Kidney glomerular epithelial cell (primary cell): Measurements from ENCODE around the gene PAX2.

Source experiments
- DNase-seq: peaks from one replicate; lab custom pipeline; 2025; lab: John Stamatoyannopoulos, UW

The PAX2 gene

DNA sequence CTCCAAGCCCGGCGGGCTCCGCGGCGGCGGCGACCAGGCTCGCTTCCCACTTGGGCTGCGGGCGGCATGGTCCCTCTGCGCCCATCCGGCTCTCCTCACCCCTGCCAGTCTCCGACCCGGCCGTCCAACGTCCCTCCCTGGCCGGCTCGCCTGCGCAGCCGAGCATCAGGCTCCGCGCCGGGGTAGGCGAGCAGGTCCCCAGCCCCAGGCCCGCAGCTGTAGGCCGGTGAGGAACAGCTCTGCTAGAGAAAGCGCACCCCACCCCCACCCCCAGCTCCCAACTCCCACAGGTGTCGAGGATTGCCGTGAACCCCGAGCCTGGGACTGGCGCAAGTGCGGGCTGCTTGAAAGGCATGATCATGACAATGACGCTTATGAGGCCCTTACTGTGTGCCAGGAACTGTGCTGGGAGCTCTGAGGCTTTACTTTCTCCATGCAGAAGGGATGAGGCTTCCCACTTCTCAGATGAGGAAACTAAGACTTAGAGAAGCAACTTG is 20.8 kb upstream of the PAX2 start:
- no peak for DNase-seq

DNA sequence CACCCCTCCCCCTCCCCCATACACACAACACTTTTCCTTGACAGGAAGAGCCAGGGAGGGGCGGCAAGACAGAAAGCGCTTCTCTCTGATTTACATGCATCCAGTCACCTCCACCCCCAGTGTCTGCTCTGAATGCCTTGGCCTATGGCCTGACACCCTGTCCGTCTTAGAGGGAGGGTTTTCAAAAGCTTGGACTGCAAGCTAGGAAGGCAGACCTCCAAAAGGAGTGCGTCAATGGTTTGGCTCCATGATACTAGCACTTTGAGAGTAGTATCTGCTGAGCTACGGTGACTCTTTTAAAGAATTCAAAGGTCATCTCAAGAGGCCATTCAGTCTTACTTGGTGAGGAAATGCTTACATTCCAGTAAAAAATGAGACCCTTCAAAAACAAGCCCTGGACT is 20.3 kb upstream of the PAX2 start:
- DNase-seq: no peak

DNA sequence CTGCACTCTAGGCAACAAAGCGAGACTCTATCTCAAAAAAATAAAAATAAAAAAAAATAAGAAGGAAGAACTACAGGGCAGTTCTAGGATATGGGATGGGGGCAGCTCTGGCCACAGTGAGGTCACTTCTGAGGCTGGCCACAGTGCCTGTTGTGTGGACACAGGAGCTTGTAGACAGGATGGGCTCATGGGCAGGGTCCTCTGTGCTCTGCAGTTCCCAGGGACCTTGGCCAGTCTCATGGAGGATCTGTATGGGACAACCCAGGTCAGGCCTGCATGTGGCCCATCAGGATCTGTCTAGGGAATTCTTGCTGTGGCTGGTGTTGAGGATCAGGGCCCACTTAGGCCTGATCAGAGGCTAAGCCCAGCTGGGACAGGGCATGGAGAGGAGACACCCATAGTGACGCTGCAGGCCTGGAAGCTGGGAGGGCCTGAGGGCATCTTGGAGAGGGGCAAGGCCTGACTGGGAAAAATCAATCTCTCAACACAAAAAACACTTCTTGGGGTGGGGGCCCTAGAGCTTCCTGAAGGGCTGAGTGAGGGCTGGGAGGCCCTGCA is 19.4 kb upstream of the PAX2 start:
- DNase-seq: no peak

DNA sequence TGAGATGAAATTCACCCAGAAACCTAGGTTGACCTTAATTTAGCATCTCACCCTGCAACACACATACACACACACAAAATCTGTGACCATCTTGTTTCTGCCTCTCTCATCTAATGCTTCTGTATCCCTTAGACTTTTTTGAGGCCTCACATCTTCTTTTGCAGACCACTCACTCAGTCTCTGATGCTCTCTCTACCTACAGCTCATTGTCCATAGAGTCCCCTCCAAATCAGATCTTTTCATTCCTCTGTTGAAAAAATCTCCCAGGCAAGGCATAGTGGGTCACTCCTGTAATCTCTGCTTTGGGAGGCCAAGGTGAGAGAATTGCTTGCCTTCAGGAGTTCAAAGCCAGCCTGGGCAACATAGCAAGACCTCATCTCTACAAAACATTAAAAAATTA is 17.6 kb upstream of the PAX2 start:
- DNase-seq: no peak

DNA sequence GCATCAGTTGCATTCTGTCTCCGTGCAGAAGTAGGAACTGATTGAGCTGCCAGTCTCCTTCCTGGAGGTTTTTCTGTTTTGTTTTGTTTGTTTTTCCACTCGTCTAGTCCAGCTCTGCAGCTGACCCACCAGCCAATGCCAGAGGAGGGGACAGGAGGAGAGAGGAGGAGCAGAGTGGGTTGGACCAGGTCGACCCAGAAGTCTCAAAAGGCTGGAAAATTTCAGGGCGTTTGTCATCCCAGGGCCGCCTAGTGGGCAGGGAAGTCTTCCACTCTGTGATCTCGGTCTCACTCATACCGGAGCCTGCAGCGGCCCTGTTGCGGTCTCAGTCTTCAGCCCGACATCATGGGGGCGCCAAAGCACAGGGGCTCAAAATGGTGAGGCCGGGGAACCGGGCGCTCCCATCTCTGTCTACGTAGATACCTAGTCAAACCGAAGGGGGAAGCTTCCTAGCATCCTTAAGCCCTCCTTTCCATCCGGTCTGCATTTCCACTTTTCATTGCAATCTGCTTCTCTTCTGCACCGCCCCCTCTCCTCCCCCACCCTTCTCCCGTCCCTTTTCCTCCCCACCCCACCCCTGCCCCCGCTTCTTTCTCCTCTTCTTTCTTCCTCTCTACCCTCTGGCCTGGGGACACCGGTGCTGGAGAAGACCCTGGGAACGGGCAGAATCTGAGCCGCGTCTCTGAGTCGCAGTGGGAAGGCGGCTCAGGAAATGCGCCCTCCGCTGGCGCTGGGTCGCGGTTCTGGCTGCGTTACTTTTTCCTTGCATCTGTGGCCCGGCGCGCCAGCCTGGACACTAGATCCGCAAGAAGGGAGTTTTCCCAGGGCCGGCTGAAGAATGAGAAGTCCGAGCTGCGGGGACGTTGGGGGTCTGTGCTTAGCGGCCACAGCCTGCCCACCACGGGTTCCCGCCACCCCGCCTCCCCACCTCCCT is 16.2 kb upstream of the PAX2 start:
- DNase-seq: peak; percentile 81

DNA sequence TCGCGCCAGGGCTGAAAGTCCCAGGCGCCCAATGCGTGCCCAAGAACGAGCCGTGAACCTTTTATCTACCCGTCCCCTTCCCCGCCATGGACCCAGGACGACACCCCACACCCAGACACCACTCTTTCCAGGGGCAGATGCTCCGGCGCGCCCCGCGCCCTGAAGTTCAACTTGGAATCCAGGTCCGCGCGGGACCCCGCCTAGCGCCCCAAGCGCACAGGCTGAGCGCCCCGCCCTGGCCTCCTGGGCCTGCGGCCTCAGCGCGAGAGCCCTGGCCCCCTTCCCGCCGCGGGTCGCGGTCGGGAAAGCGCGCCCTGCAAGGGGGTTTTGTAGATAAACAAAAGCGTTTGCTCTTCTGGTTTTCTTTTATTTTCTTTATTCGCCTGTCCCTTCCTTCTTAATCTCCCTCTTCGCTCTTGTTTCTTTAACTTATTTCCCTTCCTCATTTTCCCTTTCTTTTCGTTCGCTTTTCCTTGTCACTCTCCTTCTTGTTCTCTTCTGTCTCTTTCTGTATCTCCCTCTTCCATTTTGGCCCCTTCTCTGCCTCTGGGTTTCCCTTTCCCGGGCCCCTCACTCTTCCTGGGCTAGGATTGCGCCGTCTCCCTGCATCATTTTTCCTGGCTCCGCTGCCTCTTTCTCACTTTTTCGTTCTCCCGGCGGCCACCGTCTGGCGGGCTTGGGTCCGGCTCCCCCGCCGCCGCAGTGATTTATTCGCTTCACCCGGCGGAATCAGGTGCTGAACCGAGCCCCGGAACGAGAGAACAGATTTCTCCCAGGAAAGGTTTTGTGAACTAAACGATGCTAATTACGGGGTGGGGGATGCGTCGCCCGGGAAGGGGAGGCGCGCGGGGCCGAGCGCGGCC is 15.3 kb upstream of the PAX2 start:
- DNase-seq: no peak

DNA sequence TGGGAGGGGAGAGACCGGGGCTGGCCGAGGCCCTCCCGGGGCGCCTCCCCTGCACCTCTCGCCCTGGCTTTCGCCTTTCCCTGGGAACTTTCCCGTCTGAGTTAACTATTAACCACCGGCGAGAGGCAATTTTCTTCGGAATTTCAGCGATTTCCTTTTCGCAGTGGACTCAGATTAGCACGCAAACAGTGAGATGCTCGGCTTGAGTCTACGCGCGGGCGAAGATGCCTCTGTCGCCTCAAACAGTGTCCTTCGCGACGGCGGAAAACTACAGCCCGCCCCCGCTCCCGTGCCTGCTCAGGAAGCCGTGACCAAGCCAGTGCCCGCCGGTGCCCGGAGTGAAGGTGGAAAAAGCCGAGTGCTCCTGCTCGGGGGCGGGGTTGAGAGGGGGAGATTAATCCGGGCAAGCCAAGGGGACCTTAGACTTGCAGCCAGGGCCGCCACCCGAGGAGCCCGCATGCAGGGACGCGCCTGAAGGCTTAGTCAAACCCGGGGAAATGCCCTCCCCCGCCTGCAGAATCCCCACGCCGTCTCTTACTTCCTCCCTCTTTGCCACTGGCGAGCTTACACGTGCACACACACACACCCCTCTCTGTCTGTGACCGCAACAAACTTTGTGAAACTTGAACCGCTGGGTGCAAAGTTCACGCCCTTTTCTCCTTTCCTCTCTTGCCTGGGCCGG is 14.5 kb upstream of the PAX2 start:
- DNase-seq: peak; percentile 78

DNA sequence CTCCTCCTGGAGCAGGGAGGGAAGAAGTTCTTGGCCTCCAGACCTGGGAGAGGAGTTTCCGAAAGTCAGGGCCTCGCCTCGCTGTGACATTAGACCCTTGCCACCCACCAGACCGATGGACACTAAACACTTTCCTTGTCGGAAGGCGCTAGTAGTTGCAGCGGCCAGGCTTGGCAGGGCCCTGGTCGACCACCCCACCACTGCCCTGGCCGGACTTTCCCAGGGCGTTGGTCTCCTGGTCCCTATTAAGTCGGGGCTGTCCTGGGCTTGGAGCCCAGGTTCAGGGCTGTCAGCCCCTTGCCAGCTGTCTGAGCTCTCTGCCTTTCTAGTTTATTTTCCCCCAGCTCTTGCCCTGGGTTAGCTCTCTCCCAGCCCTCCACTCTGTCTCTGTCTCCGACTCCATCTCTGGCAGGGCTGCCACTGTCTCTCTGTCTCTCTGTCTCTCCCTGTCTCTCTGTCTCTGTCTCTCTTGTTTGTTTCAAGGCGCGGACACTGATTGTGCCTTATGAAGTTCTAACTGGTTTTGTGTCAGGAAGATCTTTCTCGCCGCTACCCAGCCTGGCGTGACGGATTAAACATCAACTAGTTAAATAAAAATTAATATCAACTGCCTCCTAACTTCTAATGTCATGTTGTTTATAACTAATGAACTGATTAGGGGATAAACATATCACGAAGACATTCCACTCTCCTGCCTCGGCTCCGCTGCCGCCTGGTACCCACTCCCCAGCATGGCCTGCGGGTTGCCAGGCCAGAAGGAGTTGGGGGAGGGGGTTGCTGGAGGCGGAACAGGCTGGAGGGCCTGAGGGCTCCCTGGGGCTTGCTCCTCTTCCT is 13.8 kb upstream of the PAX2 start:
- peak; percentile 89 for DNase-seq

DNA sequence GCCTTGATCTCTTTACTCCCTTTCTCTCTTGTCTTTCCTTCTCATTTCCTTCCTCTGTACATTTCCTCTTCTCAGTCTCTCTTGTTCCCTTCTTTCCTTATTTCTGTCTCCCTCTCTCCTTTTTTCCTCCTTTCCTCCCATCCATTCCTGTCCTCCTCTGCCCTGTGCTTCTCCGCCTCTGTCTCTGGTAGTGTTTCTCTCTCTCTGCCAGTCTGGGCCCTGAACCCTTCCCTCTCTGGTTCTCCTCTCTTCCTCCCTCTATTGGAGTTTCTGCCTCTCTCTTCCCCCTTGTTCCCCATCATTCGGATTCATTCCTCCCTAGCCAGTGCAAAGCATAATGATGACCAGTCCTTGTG is 13.2 kb upstream of the PAX2 start:
- DNase-seq: no peak

DNA sequence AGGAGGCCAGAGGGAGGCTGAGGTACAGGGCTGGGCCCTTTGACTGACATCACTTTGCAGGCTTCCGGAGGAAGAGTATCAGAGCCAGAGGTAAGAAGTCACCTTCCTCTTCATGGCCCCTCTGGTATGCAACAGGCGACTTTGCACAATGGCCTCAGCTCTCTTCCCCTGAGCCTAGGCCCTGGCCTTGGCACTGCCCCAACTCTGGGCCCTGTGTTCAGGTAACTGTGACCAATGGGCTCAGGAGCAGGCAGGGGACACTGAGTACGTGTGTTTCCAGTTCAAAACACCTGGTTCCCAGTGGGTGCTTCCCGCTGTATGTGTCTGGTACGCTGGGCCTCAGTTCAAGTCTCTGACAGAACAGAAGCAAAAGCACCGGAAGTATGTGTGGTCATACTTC is 12.1 kb upstream of the PAX2 start:
- DNase-seq: no peak

DNA sequence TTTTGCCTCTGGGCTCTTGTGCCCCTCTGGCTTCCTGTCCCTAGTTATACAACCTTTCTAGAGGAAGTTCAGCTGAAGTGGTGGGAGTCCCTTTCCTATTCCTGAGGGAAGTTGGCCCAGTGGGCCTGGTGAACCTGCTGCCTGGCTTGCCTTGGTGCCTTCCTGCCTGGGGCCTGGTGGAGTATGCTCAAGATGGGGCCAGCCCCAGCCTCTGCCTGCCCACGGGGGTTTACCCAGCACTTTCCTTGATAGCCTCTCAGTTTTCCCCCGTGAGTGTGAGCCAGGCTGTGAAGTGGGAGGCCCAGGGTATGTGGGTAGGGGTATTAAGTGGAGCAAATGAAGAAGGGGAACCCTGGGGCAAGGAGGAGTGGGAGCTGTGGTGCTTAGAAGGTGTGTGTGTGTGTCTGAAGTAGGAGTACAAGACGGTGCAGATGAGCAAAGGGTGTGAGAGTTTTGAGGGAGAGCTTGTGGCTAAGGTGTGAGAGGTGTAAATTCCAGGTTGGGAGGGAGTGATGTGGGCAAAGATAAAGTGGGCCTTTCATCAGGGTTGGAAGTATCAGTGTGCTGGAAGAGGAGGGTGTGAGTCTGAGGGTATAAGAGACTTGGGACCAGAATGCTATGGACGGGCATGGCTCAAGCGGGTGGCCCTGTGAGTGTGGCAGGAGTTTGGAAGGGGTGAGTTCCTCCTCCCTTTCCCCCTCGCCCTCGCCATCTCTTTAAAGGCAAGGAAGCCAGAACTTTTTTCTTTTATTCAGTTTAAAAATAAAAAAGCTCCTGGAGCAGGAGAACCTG is 10.9 kb upstream of the PAX2 start:
- no peak for DNase-seq

DNA sequence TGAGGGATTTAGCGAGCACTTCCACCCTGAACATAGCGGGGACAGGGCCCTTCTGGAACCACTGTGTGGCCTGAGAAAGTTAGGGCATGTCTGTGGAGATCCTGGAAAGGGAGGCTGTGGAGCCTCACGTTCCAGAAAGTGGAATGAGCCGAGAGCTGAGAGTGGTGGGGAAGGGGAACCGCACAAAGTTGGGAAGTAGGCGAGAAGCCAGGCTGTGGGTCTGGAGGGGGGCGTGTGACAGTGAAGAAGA is 10.4 kb upstream of the PAX2 start:
- DNase-seq: no peak

DNA sequence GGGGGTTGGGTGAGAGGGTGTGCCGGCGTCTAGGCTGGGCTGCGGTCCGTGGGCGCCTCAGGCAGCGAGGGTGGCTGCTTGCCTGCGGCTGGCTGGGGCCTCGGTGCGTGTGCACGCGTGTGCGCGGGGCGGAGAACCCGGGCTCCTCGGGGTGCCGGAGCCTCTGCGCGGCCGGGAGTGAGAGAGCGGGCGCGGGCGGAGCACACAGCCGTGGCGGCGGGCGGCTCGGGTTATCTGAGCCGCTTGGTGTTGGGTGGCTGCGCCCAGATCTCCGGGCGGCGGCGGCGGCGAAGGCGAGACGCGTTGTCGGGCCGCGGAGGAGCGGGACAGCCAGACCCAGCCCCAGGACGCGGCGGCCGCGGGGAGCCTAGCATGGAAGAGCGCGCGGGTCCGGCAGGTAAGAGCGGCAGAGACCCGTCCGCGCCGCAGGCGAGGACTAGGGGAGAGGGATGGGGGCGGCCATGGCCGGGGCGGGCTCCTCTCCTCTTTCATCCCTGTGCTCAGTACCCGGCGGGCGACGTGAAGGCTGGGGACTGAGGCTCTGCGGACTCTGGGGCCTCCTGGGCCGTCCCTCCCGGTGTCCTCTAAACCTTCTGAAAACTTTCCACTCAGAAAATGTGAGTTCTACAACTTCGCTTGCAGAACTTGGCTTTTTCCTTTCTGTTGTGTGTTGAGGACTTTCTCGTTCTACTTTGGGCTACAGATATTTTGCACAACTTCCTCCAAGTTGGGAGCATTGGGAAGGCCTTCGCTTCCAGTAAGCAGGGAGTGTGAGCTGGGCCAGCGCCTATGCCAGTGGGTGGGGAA is 9.8 kb upstream of the PAX2 start:
- DNase-seq: no peak

DNA sequence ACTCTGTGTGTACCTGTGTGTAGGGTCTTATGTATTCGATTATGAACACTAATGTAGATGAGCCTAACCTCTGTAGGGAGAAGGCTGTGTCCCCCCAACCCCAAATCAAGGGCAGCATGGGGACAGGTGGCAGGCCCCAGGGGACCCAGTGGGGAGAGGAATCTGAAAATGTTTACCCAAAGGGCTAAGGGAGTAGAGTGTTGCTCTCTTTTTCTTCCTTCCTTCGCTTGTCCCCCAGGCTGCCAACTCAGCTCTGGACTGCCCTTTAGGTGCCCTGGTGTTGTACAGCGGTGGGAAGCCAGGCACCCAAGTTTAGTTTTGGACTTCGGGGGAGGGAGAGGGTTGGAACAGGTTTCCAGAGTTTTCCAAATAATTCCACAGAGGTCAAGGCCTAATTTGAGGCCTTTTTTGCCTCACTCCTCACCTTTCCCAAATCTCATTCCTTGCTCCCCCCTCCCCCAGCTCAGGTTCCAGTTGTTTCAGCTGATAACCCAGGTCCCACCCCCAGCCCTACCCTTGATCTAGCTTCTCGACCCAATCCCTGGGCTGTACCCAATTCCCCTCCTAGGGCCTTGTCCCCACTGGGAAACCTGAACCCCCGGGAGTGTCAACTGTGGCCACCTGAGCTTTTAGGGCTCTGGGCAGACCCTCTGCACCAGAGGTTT is 9.1 kb upstream of the PAX2 start:
- no peak for DNase-seq

DNA sequence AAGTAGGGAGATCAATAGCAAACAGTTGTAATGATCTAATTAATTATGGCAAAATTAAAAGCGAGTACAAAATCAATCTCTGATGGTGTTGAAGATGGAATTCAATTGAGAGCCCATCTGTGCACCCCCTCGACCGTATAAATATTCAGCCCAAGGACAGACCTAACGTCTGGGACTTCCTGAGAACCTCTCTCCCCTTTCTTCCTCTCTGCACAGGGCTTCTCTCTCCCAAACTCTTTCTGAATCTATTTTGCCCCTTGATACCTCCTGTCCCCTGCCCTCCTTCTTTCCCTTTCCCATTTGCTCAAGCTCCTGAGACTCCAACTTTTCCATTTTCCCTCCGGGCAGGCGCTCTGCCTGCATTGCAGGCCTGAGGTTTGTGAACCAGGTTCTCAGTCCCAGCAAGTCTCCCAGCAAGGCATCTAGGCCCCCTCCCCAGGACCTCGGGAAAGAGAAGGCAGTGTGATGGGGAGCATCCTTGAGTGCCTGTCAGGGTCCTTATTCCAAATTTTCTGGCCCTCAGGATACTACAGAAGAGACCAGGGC is 8.5 kb upstream of the PAX2 start:
- no peak for DNase-seq

DNA sequence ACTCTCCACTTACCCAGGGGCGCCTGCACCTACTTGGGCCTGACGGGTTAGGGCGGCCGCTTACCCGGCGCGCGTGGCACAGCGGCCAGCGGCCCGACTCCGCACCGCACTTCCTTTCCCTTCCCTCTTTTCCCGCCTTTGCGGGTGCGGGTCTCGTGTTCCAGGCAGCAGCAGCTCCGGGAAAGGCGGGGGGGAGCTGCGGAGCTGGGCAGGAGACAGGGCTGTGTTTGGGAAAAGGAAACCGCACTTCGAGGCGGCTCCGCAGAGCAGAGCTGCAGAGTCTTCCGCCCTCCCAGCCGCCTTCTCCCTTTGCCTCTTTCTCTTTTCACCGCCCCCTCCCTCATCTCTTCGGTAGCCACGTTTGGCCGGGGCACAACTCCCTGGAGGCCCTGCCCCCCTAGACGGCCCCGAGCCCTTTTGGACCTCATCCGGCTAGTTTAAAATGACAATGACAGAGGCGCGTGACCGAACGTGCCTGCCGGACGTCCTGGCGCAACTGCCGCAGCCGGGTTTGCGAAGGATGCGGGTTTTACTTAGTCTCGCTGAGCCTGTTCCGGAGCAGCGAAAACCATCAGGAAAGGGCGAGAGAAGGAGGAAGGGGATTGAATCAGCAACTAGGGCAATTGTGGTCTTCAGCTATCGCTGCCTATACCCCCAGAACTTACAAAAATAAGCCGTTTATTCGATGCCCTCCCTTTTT is 7.9 kb upstream of the PAX2 start:
- no peak for DNase-seq

DNA sequence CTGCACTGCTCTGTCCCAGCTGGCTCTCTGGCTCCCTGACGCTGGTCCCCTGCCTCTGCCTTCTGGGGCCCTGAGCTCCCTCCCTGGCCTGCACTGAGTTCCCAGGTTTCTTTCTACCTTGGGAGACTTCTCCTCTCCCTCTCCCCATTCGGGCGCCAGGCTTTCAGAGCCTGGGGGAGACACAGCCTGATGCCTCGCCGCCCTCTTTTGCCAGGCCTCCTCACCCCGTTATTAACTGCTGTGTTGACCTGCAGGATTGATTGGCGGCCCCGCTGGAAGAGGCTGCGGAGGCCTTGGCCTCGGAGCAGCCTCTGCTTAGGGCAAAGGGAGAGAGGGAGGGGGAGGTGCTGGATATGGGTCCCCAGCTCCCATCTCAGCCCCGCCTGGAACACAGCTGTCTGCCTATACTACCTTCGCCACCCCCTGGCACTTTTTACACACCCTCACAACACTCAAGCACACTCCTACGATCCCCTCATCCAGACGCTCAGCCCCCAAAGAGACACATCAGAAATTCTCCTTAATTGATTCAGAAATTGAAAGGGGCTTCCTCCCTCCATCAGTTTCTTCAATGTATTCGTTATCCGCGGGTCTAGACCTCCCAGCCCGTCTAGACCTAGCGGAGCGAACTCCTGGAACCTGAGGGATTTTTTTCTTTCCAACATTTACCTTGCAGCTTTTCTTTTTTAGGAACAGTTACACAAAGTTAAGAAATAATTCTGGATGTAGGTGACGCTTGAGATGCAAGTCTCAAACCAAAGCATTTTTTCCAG is 7.1 kb upstream of the PAX2 start:
- DNase-seq: peak; percentile 62
